Activated B cell treated with CpG ODN at 0.5 μM for 24 hours (primary cell): ENCODE measurements around the gene ZNF23. TPM values are rescaled to one million over a fixed set of nuclear protein-coding genes. Genes with fewer than 3 reads are reported as not detected.
"Not testable (repeated sequence)": the region's sequence is repeated elsewhere in the genome, so short reads cannot be mapped to it uniquely, and the experiment has no call there.

ENCODE experiments used
- ATAC-seq: fragments of 200-7000 bp; cut with Tn5 transposase; one replicate; pipeline ENCODE4 v1.10.0; 2021; ENCODE audit warnings: low read depth, mild to moderate bottlenecking, moderate library complexity
- CTCF ChIA-PET: fragments of 350-600 bp; sonication (Branson Sonifier 250); formaldehyde crosslinking; loops from one replicate; lab custom pipeline; 2021; ENCODE audit warnings: antibody characterized with exemption; lab: Charles Lee
- POLR2A ChIA-PET: fragments of 350-600 bp; sonication (Branson Sonifier 250); formaldehyde crosslinking; loops from one replicate; lab custom pipeline; 2021; ENCODE audit warnings: antibody characterized with exemption; lab: Charles Lee
- DNase-seq: peaks from one replicate; pipeline ENCODE4 v3.0.0; 2022
- H3K27ac Mint-ChIP-seq: one replicate; pipeline ENCODE4 v1.8.0; 2020; ENCODE audit warnings: mixed read lengths
- H3K27me3 Mint-ChIP-seq: one replicate; pipeline ENCODE4 v1.8.0; 2021; ENCODE audit warnings: mixed read lengths
- H3K36me3 Mint-ChIP-seq: one replicate; pipeline ENCODE4 v1.8.0; 2021; ENCODE audit warnings: low read depth, mixed read lengths
- H3K4me1 Mint-ChIP-seq: one replicate; pipeline ENCODE4 v1.8.0; 2021; ENCODE audit warnings: mixed read lengths
- H3K4me3 Mint-ChIP-seq: one replicate; pipeline ENCODE4 v1.8.0; 2020; ENCODE audit warnings: mild to moderate bottlenecking, mixed read lengths
- H3K9me3 Mint-ChIP-seq: one replicate; pipeline ENCODE4 v1.8.0; 2020; ENCODE audit warnings: mixed read lengths
- CTCF ChIP-seq: fragments of 200-600 bp; IDR thresholded peaks from one replicate; pipeline ENCODE4 v1.8.0; 2022; ENCODE audit warnings: antibody characterized with exemption, mild to moderate bottlenecking
- intact Hi-C: fragments of 100-400 bp; cut with micrococcal nuclease; formaldehyde crosslinking; loops from one replicate; pipeline ENCODE4 v1.15.1; 2024
- total RNA-seq: library from RNA; stranded (reverse); gene quantifications from 2 replicates; pipeline ENCODE4 v1.2.3, GENCODE V29; 2022

Gene ZNF23
- total RNA-seq, result 13.3 and 14.6 TPM in 2 replicates

GRCh38 chr16:71461686-71462648 lies at the start of gene ZNF23:
TSS of gene ZNF23 (minus strand) at chr16:71462247. CDS start at chr16:71456796, 5,451 bp downstream.
- Mint-ChIP-seq H3K27ac (peak within 1 kb of the TSS; percentile 94), H3K9me3 (no peaks in the 10 kb centered on the region), H3K27me3 (no peaks in the 10 kb centered on the region), H3K4me3 (peak within 1 kb of the TSS; percentile 93), H3K4me1 (peaks cover 22% of the 10 kb centered on the region), H3K36me3 (peaks cover 4% of the 10 kb centered on the region)
- intact Hi-C loops, result loop anchor here (1.0 to 10.0 kb wide), 10 partner anchors 22 to 633 kb away; partner anchors contain the start of genes CMTR2, DHODH, DHX38 and IST1
- peak; percentile 90 for DNase-seq
- TF ChIP-seq CTCF, result no peak
- ChIA-PET POLR2A (interaction anchor here (0.6 to 3.8 kb wide), 12 partner anchors 8 to 632 kb away, joined by 3 to 94 read pairs (median 4); partner anchors contain the start of genes CMTR2, DHX38, IST1 and TXNL4B), CTCF (interaction anchor here (1.6 to 4.7 kb wide), 4 partner anchors 22 to 149 kb away, joined by 4 to 30 read pairs (median 12); no protein-coding TSS in a partner anchor)
- ATAC-seq, result peak; percentile 97

- Mint-ChIP-seq H3K4me3 (no peak overlapping the region), H3K36me3 (no peaks in the 10 kb centered on the region), H3K4me1 (no peaks in the 10 kb centered on the region), H3K9me3 (no peaks in the 10 kb centered on the region), H3K27ac (no peak overlapping the region), H3K27me3 (peaks cover 24% of the 10 kb centered on the region)
- intact Hi-C loops, result no loop called here
- ATAC-seq (no peak), DNase-seq (no peak)
- POLR2A ChIA-PET, result no interaction called here
- CTCF ChIA-PET, result no interaction called here
- TF ChIP-seq CTCF, result no peak
These were observed 45.0 kb upstream of the ZNF23 start for GRCh38 chr16:71507061-71507460.

GRCh38 chr16:71504901-71505300 lies 42.9 kb upstream of the ZNF23 start:
- no peaks in the 10 kb centered on the region for H3K36me3 Mint-ChIP-seq
- no peaks in the 10 kb centered on the region for H3K4me1 Mint-ChIP-seq
- DNase-seq, result no peak
- ChIA-PET POLR2A (no interaction called here), CTCF (no interaction called here)
- no peak overlapping the region for H3K27ac Mint-ChIP-seq
- H3K9me3 Mint-ChIP-seq, result no peaks in the 10 kb centered on the region
- no peak for TF ChIP-seq CTCF
- ATAC-seq, result no peak
- H3K4me3 Mint-ChIP-seq, result no peak overlapping the region
- intact Hi-C loops, result no loop called here
- peaks cover 24% of the 10 kb centered on the region for H3K27me3 Mint-ChIP-seq

- H3K4me1 Mint-ChIP-seq, H3K36me3 Mint-ChIP-seq, H3K4me3 Mint-ChIP-seq, H3K9me3 Mint-ChIP-seq, DNase-seq, intact Hi-C loops, ATAC-seq, POLR2A ChIA-PET, H3K27ac Mint-ChIP-seq: not testable (repeated sequence)
- CTCF ChIA-PET, result interaction anchor here (1.3 kb wide), 1 partner anchor 107 kb away, joined by 3 read pairs; no protein-coding TSS in a partner anchor
- peaks cover 20% of the 10 kb centered on the region for H3K27me3 Mint-ChIP-seq
These were observed 42.0 kb upstream of the ZNF23 start for GRCh38 chr16:71504051-71504450.

GRCh38 chr16:71501547-71501946 lies 39.5 kb upstream of the ZNF23 start:
- H3K36me3 Mint-ChIP-seq, result no peaks in the 10 kb centered on the region

More at GRCh38 chr16:71501547-71501946, 39.5 kb upstream of the ZNF23 start:
- DNase-seq (no peak), ATAC-seq (no peak)
- Mint-ChIP-seq H3K4me3 (no peak overlapping the region), H3K27ac (no peak overlapping the region), H3K4me1 (no peaks in the 10 kb centered on the region), H3K27me3 (peaks cover 26% of the 10 kb centered on the region), H3K9me3 (no peaks in the 10 kb centered on the region)
- TF ChIP-seq CTCF, result no peak
- ChIA-PET CTCF (interaction anchor here (0.6 to 6.0 kb wide), 7 partner anchors 21 to 143 kb away, joined by 3 to 135 read pairs (median 4); no protein-coding TSS in a partner anchor), POLR2A (interaction anchor here (0.6 kb wide), 1 partner anchor 94 kb away, joined by 5 read pairs; no protein-coding TSS in a partner anchor)
- intact Hi-C loops, result no loop called here
